ENCODE measurements around the gene ITSN2.

- TF ChIP-seq CTCF (IDR thresholded peaks at IDR 0.05 in 2 of 3, conservative IDR thresholded peaks at IDR 0.05 in 1 of 3; ENCODE audit: borderline replicate concordance in 1 of 3, insufficient read depth in 1 of 3, low read depth in 2 of 3, low read length in 2 of 3) (no peak), POLR2A (IDR thresholded peaks at IDR 0.05; ENCODE audit: borderline replicate concordance, extremely low read depth, insufficient read depth, insufficient read length) (no peak), EZH2phosphoT487 (IDR thresholded peaks at IDR 0.05; ENCODE audit: borderline replicate concordance) (no peak), SP1 (IDR thresholded peaks at IDR 0.05; ENCODE audit: low read depth) (no peak), SIN3A (IDR thresholded peaks at IDR 0.05; ENCODE audit: low read depth) (no peak), CBX3 (IDR thresholded peaks at IDR 0.05; ENCODE audit: low read depth) (no peak), CEBPB (IDR thresholded peaks at IDR 0.05; ENCODE audit: low read depth) (no peak), ELF1 (IDR thresholded peaks at IDR 0.05; ENCODE audit: borderline replicate concordance, low read depth) (no peak), ZFX (IDR thresholded peaks at IDR 0.05) (no peak), POLR2AphosphoS5 (IDR thresholded peaks at IDR 0.05; ENCODE audit: low read depth, low read length) (no peak), YY1 (IDR thresholded peaks at IDR 0.05; ENCODE audit: extremely low read depth, insufficient replicate concordance, low read depth, low read length) (no peak), EZH2 (IDR thresholded peaks at IDR 0.05) (no peak)
Measured at GRCh38 chr2:24262421-24262970, 97.8 kb downstream of the ITSN2 start.

Data from HCT116 (cell line).